IMR-90 (cell line): ENCODE data around the gene ETFDH. TPM values are rescaled to one million over a fixed set of nuclear protein-coding genes. Genes with fewer than 3 reads are reported as not detected.

ENCODE experiments used
- ATAC-seq: fragments of 200-7000 bp; cut with Tn5 transposase; 2 replicates; pipeline ENCODE4 v1.9.1; 2020; ENCODE audit warnings: low read depth, mild to moderate bottlenecking, moderate library complexity
- BruUV-seq: library from RNA; stranded (reverse); fragments of 400-500 nt; replicated peaks from 2 replicates; lab custom pipeline; 2021; lab: Mats Ljungman, UMichigan
- CTCF ChIA-PET: fragments of 300-600 bp; formaldehyde crosslinking; extraction: SDS; loops from one replicate; lab custom pipeline; 2021; ENCODE audit warnings: antibody characterized with exemption; lab: Yijun Ruan, JAX
- POLR2A ChIA-PET: fragments of 300-600 bp; sonication (Branson Sonifier 250); formaldehyde crosslinking; loops from one replicate; lab custom pipeline; 2022; ENCODE audit warnings: antibody characterized with exemption; ENCODE audit not compliant: unreplicated experiment; lab: Charles Lee
- DNase-seq: peaks from one replicate; pipeline ENCODE4 v3.0.0; 2013
- H2AFZ ChIP-seq: replicated peaks from 2 replicates; pipeline ENCODE3; 2013; ENCODE audit warnings: low read length, mild to moderate bottlenecking; ENCODE audit not compliant: poor library complexity
- H2AK5ac ChIP-seq: 2 replicates; pipeline ENCODE4 v1.6.1; 2013; ENCODE audit warnings: low read depth, low read length, inconsistent platforms
- H2AK9ac ChIP-seq: replicated peaks from 2 replicates; pipeline ENCODE3; 2013; ENCODE audit warnings: mild to moderate bottlenecking, low read depth, low read length, moderate library complexity; ENCODE audit not compliant: poor library complexity
- H2BK120ac ChIP-seq: 2 replicates; pipeline ENCODE4 v1.6.1; 2013; ENCODE audit warnings: low read depth, low read length, inconsistent platforms
- H2BK15ac ChIP-seq: 3 replicates; pipeline ENCODE4 v1.6.1; 2013; ENCODE audit warnings: low read depth, low read length, inconsistent platforms
- H2BK20ac ChIP-seq: 2 replicates; pipeline ENCODE4 v1.6.1; 2013; ENCODE audit warnings: low read depth, mild to moderate bottlenecking, inconsistent platforms, low read length, moderate library complexity
- H2BK5ac ChIP-seq: 2 replicates; pipeline ENCODE4 v1.6.1; 2013; ENCODE audit warnings: mild to moderate bottlenecking, low read depth, low read length, inconsistent platforms; ENCODE audit not compliant: poor library complexity, severe bottlenecking
- H3K14ac ChIP-seq: replicated peaks from 2 replicates; pipeline ENCODE4 v1.6.1; 2013; ENCODE audit warnings: low read depth, low read length, inconsistent platforms
- H3K18ac ChIP-seq: 2 replicates; pipeline ENCODE4 v1.6.1; 2013; ENCODE audit warnings: low read depth, low read length, control low read depth
- H3K23ac ChIP-seq: 2 replicates; pipeline ENCODE4 v1.6.1; 2013; ENCODE audit warnings: low read depth, low read length, inconsistent platforms
- H3K27ac ChIP-seq: 2 replicates; pipeline ENCODE4 v1.5.1; 2013; ENCODE audit warnings: mild to moderate bottlenecking, control low read depth, low read length; ENCODE audit not compliant: insufficient read depth
- H3K27me3 ChIP-seq: 2 replicates; pipeline ENCODE4 v1.6.1; 2013; ENCODE audit warnings: low read length; ENCODE audit not compliant: control insufficient read depth, insufficient read depth
- H3K36me3 ChIP-seq: 2 replicates; pipeline ENCODE4 v1.6.1; 2013; ENCODE audit warnings: low read length, mixed read lengths; ENCODE audit not compliant: control insufficient read depth, insufficient read depth
- H3K4ac ChIP-seq: 2 replicates; pipeline ENCODE4 v1.6.1; 2013; ENCODE audit warnings: low read depth, low read length, inconsistent platforms
- H3K4me1 ChIP-seq: 2 replicates; pipeline ENCODE4 v1.6.1; 2013; ENCODE audit warnings: low read length, mixed read lengths; ENCODE audit not compliant: control insufficient read depth, insufficient read depth
- H3K4me2 ChIP-seq: 2 replicates; pipeline ENCODE4 v1.6.1; 2013; ENCODE audit warnings: low read depth, mild to moderate bottlenecking, control low read depth, low read length, moderate library complexity
- H3K4me3 ChIP-seq: 2 replicates; pipeline ENCODE4 v1.5.1; 2013; ENCODE audit warnings: low read depth, mild to moderate bottlenecking, control low read depth, low read length, moderate library complexity; ENCODE audit not compliant: insufficient read depth
- H3K56ac ChIP-seq: 2 replicates; pipeline ENCODE4 v1.6.1; 2013; ENCODE audit warnings: low read length, inconsistent platforms; ENCODE audit not compliant: insufficient read depth; ENCODE audit errors: extremely low read depth
- H3K79me1 ChIP-seq, 2 experiments: 2 replicates each; pipeline ENCODE4 v1.6.1; 2013; ENCODE audit warnings: low read length in 2 of 2, inconsistent platforms in 1 of 2, low read depth in 1 of 2
- H3K9ac ChIP-seq: 2 replicates; pipeline ENCODE4 v1.6.1; 2013; ENCODE audit warnings: low read depth, low read length, control low read depth
- H3K9me1 ChIP-seq: 2 replicates; pipeline ENCODE4 v1.6.1; 2013; ENCODE audit warnings: low read length, inconsistent platforms; ENCODE audit not compliant: insufficient read depth
- H3K9me3 ChIP-seq: 2 replicates; pipeline ENCODE4 v1.6.1; 2013; ENCODE audit warnings: low read length; ENCODE audit not compliant: control insufficient read depth, insufficient read depth
- H4K20me1 ChIP-seq: 2 replicates; pipeline ENCODE4 v1.6.1; 2013; ENCODE audit warnings: low read length, inconsistent platforms; ENCODE audit not compliant: insufficient read depth
- H4K5ac ChIP-seq: 2 replicates; pipeline ENCODE4 v1.6.1; 2013; ENCODE audit warnings: mild to moderate bottlenecking, low read depth, low read length, control low read depth
- H4K8ac ChIP-seq, 2 experiments: 2 replicates each; pipeline ENCODE4 v1.6.1; 2013; ENCODE audit warnings: low read depth in 2 of 2, low read length in 2 of 2, control low read depth in 1 of 2, inconsistent platforms in 1 of 2
- H4K91ac ChIP-seq: 2 replicates; pipeline ENCODE4 v1.6.1; 2013; ENCODE audit warnings: low read depth, low read length, inconsistent platforms; ENCODE audit not compliant: insufficient read depth
- BHLHE40 ChIP-seq: fragments of 150-350 bp; IDR thresholded peaks from 2 replicates; pipeline ENCODE4 v1.6.1; 2016; ENCODE audit warnings: mild to moderate bottlenecking, low read depth, low read length
- CEBPB ChIP-seq: IDR thresholded peaks from 2 replicates; pipeline ENCODE4 v1.6.1; 2012; ENCODE audit warnings: low read depth, low read length, improper control_type of control experiment
- CHD1 ChIP-seq: IDR thresholded peaks from 2 replicates; pipeline ENCODE4 v1.6.1; 2012; ENCODE audit warnings: low read depth, low read length, improper control_type of control experiment
- FOS ChIP-seq: fragments of 150-350 bp; IDR thresholded peaks from 2 replicates; pipeline ENCODE4 v1.6.1; 2016; ENCODE audit warnings: low read depth, low read length
- MAFK ChIP-seq: IDR thresholded peaks from 2 replicates; pipeline ENCODE4 v1.6.1; 2012; ENCODE audit warnings: low read depth, low read length, improper control_type of control experiment
- MAZ ChIP-seq: IDR thresholded peaks from 2 replicates; pipeline ENCODE4 v1.6.1; 2012; ENCODE audit warnings: low read depth, mild to moderate bottlenecking, low read length, improper control_type of control experiment, moderate library complexity, borderline replicate concordance
- MXI1 ChIP-seq: IDR thresholded peaks from 2 replicates; pipeline ENCODE4 v1.6.1; 2012; ENCODE audit warnings: low read depth, mild to moderate bottlenecking, low read length, moderate library complexity, borderline replicate concordance
- NFE2L2 ChIP-seq: fragments of 150-350 bp; IDR thresholded peaks from 2 replicates; pipeline ENCODE4 v1.6.1; 2016; ENCODE audit warnings: low read depth, mild to moderate bottlenecking, low read length
- POLR2A ChIP-seq: IDR thresholded peaks from 2 replicates; pipeline ENCODE4 v1.6.1; 2012; ENCODE audit warnings: mild to moderate bottlenecking, low read depth, low read length
- RAD21 ChIP-seq: IDR thresholded peaks from 2 replicates; pipeline ENCODE4 v1.6.1; 2012; ENCODE audit warnings: low read length, improper control_type of control experiment
- RCOR1 ChIP-seq: IDR thresholded peaks from 2 replicates; pipeline ENCODE4 v1.6.1; 2012; ENCODE audit warnings: mild to moderate bottlenecking, low read length, improper control_type of control experiment; ENCODE audit not compliant: insufficient replicate concordance
- RFX5 ChIP-seq: IDR thresholded peaks from 2 replicates; pipeline ENCODE4 v1.8.0; 2012; ENCODE audit warnings: low read depth, mild to moderate bottlenecking, low read length, moderate library complexity
- SMC3 ChIP-seq: fragments of 150-350 bp; IDR thresholded peaks from 2 replicates; pipeline ENCODE4 v1.6.1; 2016; ENCODE audit warnings: low read depth, mild to moderate bottlenecking, antibody characterized with exemption, low read length, moderate library complexity
- WGBS, 2 experiments: methylation state at CpG; one replicate each; pipeline versions ENCODE4 v1.1.5 to v1.1.7; 2013; ENCODE audit warnings: missing lambda C conversion rate in 2 of 2; ENCODE audit not compliant: insufficient read length in 1 of 2; ENCODE audit errors: extremely low coverage in 2 of 2; 5-methylcytosine and 5-hydroxymethylcytosine counted together
- dilution Hi-C: fragments of 300-500 bp; cut with HindIII; formaldehyde crosslinking; loops from one replicate; pipeline ENCODE4 v1.14.3; 2018; ENCODE audit warnings: low sequenced_read_pairs; ENCODE audit not compliant: unreplicated experiment
- in situ Hi-C: fragments of 300-500 bp; cut with MboI; formaldehyde crosslinking; loops from 3 replicates; pipeline ENCODE4 v1.14.3; 2019; ENCODE audit warnings: low sequenced_read_pairs, inconsistent platforms, mixed read lengths
- intact Hi-C: fragments of 100-400 bp; cut with micrococcal nuclease; formaldehyde crosslinking; loops from 2 replicates; pipeline ENCODE4 v1.10.0; 2022
- polyA plus RNA-seq, 3 experiments: library from polyadenylated mRNA; depleted of rRNA; stranded (reverse); fragments of >200 nt; gene quantifications; 2 replicates each; pipeline ENCODE4 v1.2.3, GENCODE V29; 2012; ENCODE audit warnings: low replicate concordance in 1 of 3
- total RNA-seq: library from RNA; depleted of rRNA; stranded (reverse); fragments of >200 nt; gene quantifications from 2 replicates; pipeline ENCODE4 v1.2.3, GENCODE V29; 2012
- TF ChIP-seq, protein P1 (sequence below): fragments of 150-350 bp; IDR thresholded peaks from 2 replicates; pipeline ENCODE4 v1.6.1; 2016; ENCODE audit warnings: low read depth, mild to moderate bottlenecking, low read length, moderate library complexity, borderline replicate concordance
- TF ChIP-seq, protein P2 (sequence below): fragments of 150-350 bp; IDR thresholded peaks from 2 replicates; pipeline ENCODE4 v1.6.1; 2017; ENCODE audit warnings: mild to moderate bottlenecking, antibody characterized with exemption, low read length, low read depth
- TF ChIP-seq, protein P3 (sequence below): conservative IDR thresholded peaks from 2 replicates; pipeline ENCODE4 v1.5.1; 2012; ENCODE audit warnings: mild to moderate bottlenecking, low read depth, low read length, improper control_type of control experiment

Gene ETFDH
- total and polyA plus RNA-seq, 2 of the 4 experiments (the other 2 are of a cell fraction) = 14.0 to 19.1 TPM

DNA sequence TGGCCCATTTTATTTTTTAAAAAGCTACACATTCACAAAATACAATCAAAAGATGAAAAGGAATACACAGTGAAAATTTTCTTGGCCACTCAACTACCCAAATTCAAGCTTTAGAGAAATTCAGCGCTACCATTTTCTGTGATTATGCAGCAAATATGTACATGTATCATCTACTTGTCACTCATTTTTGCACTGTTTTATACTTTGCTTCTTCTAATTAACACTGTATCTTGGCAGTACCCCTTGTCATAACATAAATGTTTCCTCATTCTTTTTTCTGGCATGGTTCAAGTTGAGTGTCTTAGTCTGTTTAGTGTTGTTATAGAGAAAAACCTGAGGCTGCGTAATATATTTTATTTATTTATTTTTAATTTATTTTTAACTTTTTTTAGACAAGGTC is 66.8 kb downstream of the ETFDH start:
- WGBS, 2 experiments = no CpG with 5 or more reads among the region's 2 CpGs
- Histone ChIP-seq H2BK120ac (no peak overlapping the region), H4K5ac (no peak overlapping the region), H3K79me1 (no peaks in the 10 kb centered on the region), H4K8ac (no peak overlapping the region), H4K20me1 (no peaks in the 10 kb centered on the region), H2BK5ac (no peak overlapping the region), H3K9ac (no peak overlapping the region), H3K27me3 (no peaks in the 10 kb centered on the region), H3K4me3 (no peak overlapping the region), H3K4me2 (no peak overlapping the region), H3K36me3 (no peaks in the 10 kb centered on the region), H3K14ac (no peak overlapping the region), H3K23ac (no peak overlapping the region), H2AK9ac (no peak overlapping the region), H3K4me1 (no peaks in the 10 kb centered on the region), H2BK20ac (no peak overlapping the region), H3K4ac (no peak overlapping the region), H2AFZ (no peak overlapping the region), H2AK5ac (no peak overlapping the region), H3K9me3 (no peaks in the 10 kb centered on the region), H4K91ac (no peak overlapping the region), H3K18ac (no peak overlapping the region), H3K9me1 (no peaks in the 10 kb centered on the region), H3K27ac (no peak overlapping the region), H2BK15ac (no peak overlapping the region), H3K56ac (no peak overlapping the region)
- ATAC-seq = no peak
- TF ChIP-seq CHD1 (no peak), POLR2A (no peak), MAZ (no peak), CEBPB (no peak), MXI1 (no peak), MAFK (no peak), SMC3 (no peak), NFE2L2 (no peak), RCOR1 (no peak), RFX5 (no peak), FOS (no peak), RAD21 (no peak), BHLHE40 (no peak)
- TF ChIP-seq, protein P1, sequence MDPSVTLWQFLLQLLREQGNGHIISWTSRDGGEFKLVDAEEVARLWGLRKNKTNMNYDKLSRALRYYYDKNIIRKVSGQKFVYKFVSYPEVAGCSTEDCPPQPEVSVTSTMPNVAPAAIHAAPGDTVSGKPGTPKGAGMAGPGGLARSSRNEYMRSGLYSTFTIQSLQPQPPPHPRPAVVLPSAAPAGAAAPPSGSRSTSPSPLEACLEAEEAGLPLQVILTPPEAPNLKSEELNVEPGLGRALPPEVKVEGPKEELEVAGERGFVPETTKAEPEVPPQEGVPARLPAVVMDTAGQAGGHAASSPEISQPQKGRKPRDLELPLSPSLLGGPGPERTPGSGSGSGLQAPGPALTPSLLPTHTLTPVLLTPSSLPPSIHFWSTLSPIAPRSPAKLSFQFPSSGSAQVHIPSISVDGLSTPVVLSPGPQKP = no peak
- TF ChIP-seq, protein P2, sequence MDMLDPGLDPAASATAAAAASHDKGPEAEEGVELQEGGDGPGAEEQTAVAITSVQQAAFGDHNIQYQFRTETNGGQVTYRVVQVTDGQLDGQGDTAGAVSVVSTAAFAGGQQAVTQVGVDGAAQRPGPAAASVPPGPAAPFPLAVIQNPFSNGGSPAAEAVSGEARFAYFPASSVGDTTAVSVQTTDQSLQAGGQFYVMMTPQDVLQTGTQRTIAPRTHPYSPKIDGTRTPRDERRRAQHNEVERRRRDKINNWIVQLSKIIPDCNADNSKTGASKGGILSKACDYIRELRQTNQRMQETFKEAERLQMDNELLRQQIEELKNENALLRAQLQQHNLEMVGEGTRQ = no peak
- TF ChIP-seq, protein P3, sequence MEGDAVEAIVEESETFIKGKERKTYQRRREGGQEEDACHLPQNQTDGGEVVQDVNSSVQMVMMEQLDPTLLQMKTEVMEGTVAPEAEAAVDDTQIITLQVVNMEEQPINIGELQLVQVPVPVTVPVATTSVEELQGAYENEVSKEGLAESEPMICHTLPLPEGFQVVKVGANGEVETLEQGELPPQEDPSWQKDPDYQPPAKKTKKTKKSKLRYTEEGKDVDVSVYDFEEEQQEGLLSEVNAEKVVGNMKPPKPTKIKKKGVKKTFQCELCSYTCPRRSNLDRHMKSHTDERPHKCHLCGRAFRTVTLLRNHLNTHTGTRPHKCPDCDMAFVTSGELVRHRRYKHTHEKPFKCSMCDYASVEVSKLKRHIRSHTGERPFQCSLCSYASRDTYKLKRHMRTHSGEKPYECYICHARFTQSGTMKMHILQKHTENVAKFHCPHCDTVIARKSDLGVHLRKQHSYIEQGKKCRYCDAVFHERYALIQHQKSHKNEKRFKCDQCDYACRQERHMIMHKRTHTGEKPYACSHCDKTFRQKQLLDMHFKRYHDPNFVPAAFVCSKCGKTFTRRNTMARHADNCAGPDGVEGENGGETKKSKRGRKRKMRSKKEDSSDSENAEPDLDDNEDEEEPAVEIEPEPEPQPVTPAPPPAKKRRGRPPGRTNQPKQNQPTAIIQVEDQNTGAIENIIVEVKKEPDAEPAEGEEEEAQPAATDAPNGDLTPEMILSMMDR = no peak
- in situ Hi-C loops = no loop called here
- DNase-seq = no peak
- ChIA-PET POLR2A (no interaction called here), CTCF (interaction anchor here (0.6 kb wide), 1 partner anchor 26 kb away, joined by 5 read pairs; no protein-coding TSS in a partner anchor)
- intact Hi-C loops = loop anchor here (10.0 kb wide), 1 partner anchor 366 kb away; the partner anchor contains the start of gene RAPGEF2
- dilution Hi-C loops = no loop called here
- BruUV-seq = no TSS peak
